Brain microvascular endothelial cell (primary cell): Measurements from ENCODE around the gene XRRA1.

Experiments
- DNase-seq: peaks from one replicate; pipeline ENCODE4 v3.0.0-alpha.2; 2020
- H3K27ac ChIP-seq: fragments of 250-450 bp; sonication (Bioruptor Pico); 2 replicates; pipeline ENCODE4 v1.5.1; 2020; ENCODE audit warnings: mild to moderate bottlenecking, moderate library complexity
- H3K27me3 ChIP-seq: fragments of 250-450 bp; sonication (Bioruptor Pico); replicated peaks from 2 replicates; pipeline ENCODE4 v1.5.1; 2020; ENCODE audit warnings: mild to moderate bottlenecking
- H3K36me3 ChIP-seq: fragments of 250-450 bp; sonication (Bioruptor Pico); replicated peaks from 2 replicates; pipeline ENCODE4 v1.5.1; 2020; ENCODE audit warnings: mild to moderate bottlenecking
- H3K4me3 ChIP-seq: 2 replicates; pipeline ENCODE4 v1.5.1; 2011; ENCODE audit warnings: low read depth, mild to moderate bottlenecking, control low read depth, low read length, moderate library complexity
- CTCF ChIP-seq: IDR thresholded peaks from 2 replicates; pipeline ENCODE4 v1.5.1; 2011; ENCODE audit warnings: low read depth, mild to moderate bottlenecking, moderate library complexity, low read length, control low read depth, inconsistent platforms; ENCODE audit errors: missing control alignments
- in situ Hi-C: cut with HindIII; loops from 2 replicates; pipeline ENCODE4 v1.10.0; 2017; ENCODE audit warnings: low sequenced_read_pairs, low pct_ligation_motif_present

The XRRA1 gene

GRCh38 chr11:74853223-74853622, 95.7 kb downstream of the XRRA1 start:
- no peak for TF ChIP-seq CTCF
- no peak overlapping the region for H3K27ac ChIP-seq
- no peak overlapping the region for H3K4me3 ChIP-seq
- no peak for DNase-seq
- in situ Hi-C loops = no loop called here
- H3K36me3 ChIP-seq = peaks cover 7% of the 10 kb centered on the region
- no peaks in the 10 kb centered on the region for H3K27me3 ChIP-seq

GRCh38 chr11:74849525-74850391, 99.1 kb downstream of the XRRA1 start:
- in situ Hi-C loops = no loop called here
- H3K36me3 ChIP-seq = peaks cover 7% of the 10 kb centered on the region
- H3K27me3 ChIP-seq = no peaks in the 10 kb centered on the region
- no peak for TF ChIP-seq CTCF
- H3K4me3 ChIP-seq = no peak overlapping the region
- DNase-seq = peak; percentile 72
- H3K27ac ChIP-seq = peak overlapping the region; percentile 45

DNA sequence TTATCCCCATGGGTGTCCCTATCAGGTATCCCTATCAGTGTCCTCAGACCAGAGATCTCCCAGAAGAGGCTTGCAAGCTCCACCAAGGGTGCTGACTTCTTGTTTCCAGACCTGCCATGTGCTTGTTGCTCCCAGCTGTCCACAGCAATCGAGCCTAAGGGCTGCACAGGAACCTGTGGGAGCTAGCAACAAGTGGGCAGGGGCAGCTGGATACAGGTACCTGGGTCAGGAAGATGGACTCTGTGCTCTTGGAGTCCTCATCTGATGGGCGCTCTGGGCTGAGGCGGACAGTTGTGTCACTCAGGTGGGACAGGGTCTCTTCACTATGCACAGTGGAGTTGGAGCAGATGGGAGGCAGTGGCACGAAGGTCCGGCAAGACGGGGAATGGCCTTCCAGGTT, 101.0 kb downstream of the XRRA1 start:
- Histone ChIP-seq H3K4me3 (no peak overlapping the region), H3K36me3 (peaks cover 15% of the 10 kb centered on the region), H3K27me3 (no peaks in the 10 kb centered on the region), H3K27ac (no peak overlapping the region)
- in situ Hi-C loops = no loop called here
- no peak for DNase-seq
- no peak for TF ChIP-seq CTCF

DNA sequence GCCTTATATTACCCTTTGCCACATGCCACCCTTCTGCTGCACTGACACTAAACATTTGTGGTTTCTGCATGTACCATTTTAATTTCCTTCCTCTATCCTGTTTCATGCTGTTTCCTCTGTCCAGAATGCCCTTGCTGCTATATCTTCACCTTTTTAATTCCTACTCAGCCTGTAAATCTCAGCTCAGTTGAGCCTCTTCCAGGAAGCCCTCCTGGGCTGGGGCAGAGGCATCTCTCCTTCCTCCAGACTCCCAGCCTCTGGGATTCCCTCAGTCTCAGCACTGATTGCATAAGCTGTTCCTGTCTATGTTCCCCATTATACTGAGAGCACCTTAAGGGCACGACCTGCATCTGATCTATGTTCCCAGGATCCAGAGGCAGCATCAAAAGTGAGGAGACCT, 101.5 kb downstream of the XRRA1 start:
- Histone ChIP-seq H3K27me3 (no peaks in the 10 kb centered on the region), H3K4me3 (no peak overlapping the region), H3K27ac (no peak overlapping the region), H3K36me3 (peaks cover 19% of the 10 kb centered on the region)
- in situ Hi-C loops = no loop called here
- TF ChIP-seq CTCF = no peak
- no peak for DNase-seq

GRCh38 chr11:74846770-74847169, 102.1 kb downstream of the XRRA1 start:
- in situ Hi-C loops = no loop called here
- DNase-seq = no peak
- no peak overlapping the region for H3K4me3 ChIP-seq
- no peaks in the 10 kb centered on the region for H3K27me3 ChIP-seq
- no peak overlapping the region for H3K27ac ChIP-seq
- peak; percentile 36 for TF ChIP-seq CTCF
- peaks cover 24% of the 10 kb centered on the region for H3K36me3 ChIP-seq
